Fibroblast of the conjunctiva (primary cell): Measurements from ENCODE around the gene MAJIN.
"Not testable (repeated sequence)": the region's sequence is repeated elsewhere in the genome, so short reads cannot be mapped to it uniquely, and the experiment has no call there.

ENCODE experiments used
- DNase-seq: peaks from one replicate; pipeline ENCODE4 v3.0.0-alpha.2; 2010; ENCODE audit warnings: low read depth

Gene MAJIN

DNA sequence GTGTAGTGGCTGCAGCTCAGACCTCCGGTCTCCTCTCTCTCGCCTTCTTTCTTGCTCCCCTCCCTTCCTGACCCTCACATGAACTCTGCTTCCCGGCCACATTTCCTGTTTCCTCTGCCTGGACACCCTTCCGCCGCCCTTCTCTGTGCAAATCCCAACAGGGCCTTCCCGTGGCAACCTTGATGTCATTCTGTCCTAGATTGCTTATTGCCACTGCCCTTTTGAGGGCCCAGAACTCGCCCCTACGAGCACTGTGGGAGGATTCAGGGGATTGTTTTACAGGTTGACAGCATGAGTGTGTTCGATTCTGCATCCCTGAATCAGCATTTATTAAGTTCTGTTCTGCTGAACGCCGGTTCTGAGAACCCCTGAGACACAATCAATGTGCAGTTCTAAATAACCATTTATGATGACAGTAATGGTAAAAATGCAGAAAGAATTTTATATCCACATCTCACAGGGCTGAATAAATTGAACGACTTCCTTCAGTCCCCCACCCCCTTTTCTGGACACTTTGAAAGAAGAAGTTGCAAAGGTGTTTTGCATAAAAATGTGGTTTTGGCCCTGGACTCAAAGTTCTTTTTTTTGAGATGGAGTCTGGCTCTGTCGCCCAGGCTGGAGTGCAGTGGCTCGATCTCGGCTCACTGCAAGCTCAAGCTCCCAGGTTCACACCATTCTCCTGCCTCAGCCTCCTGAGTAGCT lies 18.5 kb upstream of the MAJIN start:
- DNase-seq, result no peak

DNA sequence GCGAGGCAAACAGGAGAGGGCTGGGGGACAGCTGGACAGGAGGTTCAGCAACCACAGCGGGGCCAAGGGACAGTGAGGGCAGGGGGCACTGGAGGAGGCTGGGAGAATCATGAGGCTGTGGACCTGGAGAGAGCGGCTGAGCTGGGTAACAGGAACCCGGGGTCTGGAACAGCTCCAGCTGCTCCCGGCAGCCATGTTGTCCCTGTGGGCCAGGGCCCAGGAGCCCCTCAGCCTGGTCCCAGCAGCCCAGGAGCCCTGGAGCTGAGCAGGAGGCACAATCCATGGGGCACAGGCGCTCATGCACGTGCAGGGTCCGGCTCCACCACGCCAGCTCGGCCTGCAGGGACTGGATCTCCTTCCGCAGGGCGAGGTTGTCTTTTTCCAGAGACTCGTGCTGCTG lies 17.5 kb upstream of the MAJIN start:
- no peak for DNase-seq

DNA sequence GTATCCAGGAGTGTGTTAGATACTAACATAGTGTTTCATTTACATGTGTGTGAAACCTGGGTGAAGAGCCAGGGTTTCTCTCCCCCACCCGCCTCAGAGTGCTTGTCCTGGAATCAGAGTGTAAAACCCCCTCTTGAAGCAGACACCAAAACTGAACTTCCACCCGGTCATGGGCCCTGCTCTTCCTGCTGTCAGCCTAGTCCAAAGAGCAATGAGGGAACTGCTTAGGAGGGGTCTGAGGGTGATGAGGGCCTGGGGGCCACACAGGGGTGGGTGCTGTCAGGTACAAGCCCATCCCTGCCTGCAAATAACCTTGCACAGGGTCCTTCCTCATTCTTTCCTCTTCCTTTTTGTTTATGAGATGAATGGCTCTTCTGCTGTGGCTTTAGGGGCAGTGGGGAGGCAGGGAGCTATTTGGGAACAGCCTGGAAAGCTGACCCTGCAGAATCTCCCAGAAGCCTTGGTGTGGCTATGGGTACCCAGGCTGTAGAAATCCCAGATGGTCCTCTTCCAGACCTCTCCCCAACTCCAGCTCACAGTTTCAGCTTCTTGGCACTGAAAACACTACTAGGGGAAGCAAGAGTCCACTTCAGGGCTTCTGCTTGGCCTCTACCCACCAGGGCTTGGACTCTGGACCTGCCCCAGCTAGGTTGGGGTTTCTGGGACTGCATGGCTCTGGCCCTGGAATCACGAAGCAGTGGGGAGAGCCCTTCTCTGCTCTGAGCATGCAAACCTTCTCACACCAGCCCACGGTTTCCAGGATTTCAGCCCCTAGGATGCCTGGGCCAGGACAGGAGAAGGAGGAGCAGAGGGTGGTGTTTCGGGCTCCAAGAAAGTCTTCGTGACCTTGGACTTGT lies 16.3 kb upstream of the MAJIN start:
- no peak for DNase-seq

DNA sequence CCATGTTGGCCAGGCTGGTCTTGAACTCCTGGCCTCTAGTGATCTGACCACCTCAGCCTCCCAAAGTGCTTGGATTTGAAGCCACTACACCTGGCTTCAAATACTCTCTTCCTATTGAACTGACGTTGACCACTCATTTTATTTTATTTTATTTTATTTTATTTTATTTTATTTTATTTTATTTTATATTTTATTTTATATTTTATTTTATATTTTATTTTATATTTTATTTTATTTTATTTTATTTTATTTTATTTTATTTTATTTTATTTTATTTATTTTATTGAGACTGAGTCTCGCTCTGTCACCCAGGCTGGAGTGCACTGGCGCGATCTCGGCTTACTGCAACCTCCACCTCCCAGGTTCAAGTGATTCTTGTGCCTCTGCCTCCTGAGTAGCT lies 11.4 kb upstream of the MAJIN start:
- DNase-seq, result not testable (repeated sequence)

DNA sequence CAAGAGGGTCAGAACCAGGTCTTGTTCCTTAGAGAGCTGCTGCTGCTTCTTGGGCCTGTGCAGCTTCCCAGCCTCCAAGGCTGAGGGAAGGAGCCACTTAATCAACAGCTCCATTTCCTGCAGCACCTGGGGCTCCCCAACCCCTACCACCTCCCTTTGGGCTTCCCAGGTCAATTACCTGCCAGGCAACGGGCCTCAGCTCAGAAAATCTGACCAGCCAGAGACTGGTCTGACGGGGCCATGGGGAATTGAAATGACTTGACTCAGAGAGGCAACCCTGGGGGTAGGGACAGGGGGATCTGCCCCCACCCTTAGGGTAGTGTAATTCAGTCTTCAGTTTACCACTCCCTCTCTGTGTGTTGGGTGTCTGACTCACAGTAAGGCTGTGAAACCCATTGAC lies 4.7 kb upstream of the MAJIN start:
- DNase-seq, result no peak

DNA sequence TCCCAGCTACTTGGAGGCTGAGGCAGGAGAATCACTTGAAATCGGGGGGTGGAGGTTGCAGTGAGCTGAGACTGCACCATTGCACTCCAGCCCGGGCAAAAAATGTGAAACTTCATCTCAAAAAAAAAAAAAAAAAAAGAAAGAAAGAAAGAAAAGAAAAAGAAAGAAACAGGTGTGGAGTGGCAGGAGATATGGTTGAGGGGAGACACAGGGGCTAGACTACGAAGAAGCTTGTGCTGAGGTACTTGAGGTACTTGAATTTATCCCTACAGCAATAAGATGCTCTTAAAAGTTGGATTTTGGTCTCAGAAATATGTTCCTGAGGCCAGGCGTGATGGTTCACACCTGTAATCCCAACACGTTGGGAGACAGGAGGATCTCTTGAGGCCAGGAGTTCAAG lies 2.2 kb upstream of the MAJIN start:
- DNase-seq, result no peak

DNA sequence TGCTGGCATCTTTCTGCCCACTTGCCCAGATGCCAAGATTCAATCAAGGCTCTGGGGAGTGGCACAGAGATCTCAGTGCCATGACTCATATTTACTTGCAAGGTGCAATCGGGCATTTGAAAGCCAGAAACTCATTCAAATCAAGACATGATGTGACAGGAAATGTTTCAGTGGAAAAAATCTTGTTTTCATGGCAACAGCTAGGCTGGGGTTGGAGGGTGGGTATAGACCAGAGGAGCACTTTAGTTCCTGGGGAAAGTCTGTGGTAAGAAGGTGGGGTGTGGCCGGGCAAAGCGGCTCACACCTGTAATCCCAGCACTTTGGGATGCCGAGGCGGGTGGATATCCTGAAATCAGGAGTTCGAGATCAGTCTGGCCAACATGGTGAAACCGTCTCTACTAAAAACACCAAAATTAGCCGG lies 1.2 kb downstream of the MAJIN start:
- no peak for DNase-seq

DNA sequence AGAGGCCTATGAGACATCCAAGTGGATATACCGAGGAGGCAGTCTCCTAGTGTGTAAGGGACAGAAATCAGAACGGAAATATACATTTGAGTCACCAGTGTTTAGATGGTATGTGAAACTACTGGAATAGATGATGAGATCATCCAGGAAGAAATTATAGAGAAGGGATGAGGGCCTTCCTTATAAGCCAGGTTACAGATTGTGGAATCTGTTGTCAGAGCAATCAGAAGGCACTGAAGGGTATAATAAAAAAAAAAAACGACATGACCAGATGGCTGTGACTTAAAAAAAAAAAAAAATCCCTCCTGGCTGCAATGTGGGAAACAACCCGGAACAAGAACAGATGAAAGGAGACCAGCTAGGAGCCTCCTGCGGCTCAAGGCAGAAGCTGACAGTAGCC lies 2.7 kb downstream of the MAJIN start:
- no peak for DNase-seq

DNA sequence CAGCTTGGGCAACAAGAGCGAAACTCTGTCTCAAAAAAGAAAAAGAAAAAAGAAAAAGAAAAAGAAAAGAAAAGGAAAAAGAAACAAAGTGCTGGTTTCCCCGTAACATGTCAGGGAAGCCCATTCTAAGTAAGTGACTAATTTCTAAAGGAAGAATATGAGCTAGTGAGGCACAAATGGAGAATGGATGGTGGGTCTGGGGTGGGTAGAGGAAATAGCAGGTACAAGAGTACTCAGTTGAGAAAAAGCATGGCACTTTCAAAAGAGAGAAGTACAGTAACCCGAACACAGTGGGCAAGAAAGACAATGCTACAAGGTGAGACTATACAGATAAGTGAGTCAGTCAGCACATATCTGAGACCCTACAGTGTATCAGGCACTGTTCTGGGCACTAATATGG lies 4.5 kb downstream of the MAJIN start:
- DNase-seq, result no peak

DNA sequence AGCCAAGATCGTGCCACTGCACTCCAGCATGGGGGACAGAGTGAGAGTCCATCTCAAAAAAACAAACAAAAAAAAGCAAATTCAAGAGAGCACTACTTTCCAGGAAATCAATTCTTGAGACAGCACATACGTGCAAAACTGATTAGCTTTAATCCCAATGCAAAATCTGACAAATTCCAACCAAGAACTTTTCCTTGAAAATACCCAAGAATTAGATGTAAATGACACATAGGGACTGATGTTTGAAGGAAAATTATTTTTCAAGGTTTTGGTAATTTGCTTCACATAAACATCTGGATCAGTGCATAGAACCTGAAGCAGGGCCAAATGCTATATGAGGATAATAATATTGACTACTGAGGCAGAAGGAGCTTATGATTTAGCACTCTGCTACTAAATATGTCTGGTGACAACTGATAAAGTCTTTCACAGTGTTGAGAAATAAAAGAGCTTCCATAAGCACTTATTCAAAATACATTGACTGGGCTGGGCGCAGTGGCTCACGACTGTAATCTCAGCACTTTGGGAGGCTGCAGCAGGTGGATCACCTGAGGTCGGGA lies 8.8 kb downstream of the MAJIN start:
- DNase-seq, result no peak

DNA sequence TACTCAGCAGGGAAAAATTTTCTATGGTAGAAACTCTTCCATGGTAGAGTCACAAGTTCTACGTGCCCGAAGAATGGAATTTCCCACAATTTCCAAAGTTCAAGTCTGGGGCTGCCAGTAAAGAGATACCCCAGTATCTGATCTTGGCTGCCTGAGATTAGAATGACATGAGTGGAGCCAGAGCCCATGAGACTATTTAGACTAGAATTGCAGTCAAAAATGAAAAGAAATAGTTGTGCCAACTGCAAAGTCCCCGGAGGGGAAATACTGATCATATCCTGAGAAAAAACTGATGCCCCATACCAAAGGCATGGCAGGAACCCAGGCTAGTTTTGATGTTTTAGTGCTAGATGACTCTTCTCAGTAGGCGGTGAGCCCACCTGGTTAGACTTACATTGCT lies 11.2 kb downstream of the MAJIN start:
- no peak for DNase-seq

DNA sequence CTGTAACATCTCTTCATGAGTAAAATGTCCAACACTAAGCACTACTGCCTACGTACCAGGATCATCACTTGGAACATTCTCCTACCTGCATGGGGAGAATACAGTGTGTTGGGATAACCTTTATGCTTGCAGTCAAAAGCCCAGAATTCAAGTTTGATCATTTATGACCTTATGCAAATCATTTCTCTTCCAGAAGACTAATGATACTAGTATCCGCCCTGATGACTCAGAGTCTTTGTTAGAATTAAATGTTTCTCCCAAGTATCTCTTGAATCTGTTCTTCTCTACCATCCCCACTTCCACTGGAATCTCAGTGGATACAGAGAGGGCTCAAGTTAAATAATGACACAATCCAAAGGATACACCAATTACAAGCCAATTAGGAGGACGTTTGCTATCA lies 12.4 kb downstream of the MAJIN start:
- no peak for DNase-seq

DNA sequence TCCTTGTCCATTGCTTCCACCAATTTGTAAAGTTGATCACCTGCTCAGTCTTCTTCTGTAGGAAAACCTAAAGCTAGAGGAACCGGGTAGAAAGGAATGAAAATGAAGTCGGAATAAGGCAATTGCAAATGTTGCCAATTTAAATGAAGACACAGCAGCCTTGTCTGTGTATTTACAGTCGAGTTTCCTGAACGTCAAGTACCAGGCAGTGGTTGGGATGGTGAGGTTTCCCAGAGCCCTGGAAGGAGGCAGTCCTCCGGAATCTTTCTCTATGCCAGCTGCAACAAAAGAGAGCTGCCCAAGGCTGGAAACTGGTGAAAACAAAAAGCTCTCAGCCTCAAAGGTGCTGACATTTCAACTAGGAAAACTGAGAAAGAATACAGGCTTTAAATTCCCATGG lies 17.7 kb downstream of the MAJIN start:
- DNase-seq, result no peak

DNA sequence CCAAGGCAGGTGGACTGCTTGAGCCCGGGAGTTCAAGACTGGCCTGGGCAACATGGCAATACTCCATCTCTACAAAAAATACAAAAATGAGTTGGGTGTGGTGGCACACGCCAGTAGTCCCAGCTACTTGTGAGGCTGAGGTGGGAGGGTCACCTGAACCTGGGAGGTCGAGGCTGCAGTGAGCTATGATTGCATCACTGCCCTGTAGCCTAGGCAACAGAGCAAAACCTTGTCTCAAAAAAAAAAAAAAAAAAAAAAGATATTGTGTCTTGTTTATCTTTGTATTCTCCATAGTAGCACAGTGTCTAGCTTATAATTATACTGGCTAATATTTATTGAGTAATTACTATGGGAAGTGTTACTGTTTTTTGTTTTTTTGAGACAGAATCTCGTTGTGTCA lies 20.4 kb downstream of the MAJIN start:
- DNase-seq, result no peak

DNA sequence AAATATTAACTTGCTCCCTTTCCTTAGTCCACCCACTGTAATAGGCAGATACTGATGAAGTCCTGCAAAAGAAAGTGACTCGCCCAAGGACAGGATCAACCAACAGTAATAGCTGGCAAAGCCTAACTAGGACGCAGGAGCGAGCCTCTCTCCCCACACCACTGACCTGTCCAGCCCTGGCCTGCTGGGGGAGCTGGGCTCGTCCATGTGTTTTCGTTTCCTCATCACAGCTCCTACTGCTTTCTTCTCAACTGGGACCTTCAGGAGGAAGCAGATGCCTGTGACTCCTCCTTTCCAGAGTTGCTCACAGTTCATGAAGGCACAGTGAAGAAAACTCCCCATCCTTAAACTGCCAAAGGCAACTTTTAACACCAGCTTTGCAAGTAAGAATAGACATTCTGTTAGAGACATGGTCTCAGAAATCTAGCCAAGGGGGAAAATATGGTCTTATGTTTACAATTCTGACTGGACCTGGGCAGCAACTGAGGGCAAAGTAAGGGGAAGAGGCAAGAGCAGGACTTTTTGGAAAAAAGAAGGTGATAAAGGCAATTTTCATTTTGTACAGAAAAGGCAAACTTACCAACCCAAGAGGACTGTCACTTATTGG lies 24.6 kb downstream of the MAJIN start:
- no peak for DNase-seq

DNA sequence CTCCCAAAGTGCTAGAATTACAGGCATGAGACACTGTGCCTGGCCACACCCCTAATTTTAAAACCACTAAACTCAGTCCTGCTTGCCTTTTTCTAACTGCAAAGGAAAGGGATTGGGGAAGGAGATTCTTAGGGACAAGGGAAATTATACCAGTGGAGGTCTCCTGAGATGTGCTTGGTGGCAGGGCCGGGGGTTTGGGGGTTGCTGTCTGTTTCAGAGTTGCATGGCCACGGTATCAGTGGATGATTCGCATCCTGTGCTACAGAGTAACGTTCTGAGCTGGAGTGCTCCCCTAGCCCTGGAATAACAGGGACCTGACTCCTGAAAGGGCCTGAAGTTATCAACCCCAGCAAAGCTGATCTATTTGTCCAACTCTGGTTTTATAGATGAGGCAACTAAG lies 35.4 kb downstream of the MAJIN start:
- no peak for DNase-seq

DNA sequence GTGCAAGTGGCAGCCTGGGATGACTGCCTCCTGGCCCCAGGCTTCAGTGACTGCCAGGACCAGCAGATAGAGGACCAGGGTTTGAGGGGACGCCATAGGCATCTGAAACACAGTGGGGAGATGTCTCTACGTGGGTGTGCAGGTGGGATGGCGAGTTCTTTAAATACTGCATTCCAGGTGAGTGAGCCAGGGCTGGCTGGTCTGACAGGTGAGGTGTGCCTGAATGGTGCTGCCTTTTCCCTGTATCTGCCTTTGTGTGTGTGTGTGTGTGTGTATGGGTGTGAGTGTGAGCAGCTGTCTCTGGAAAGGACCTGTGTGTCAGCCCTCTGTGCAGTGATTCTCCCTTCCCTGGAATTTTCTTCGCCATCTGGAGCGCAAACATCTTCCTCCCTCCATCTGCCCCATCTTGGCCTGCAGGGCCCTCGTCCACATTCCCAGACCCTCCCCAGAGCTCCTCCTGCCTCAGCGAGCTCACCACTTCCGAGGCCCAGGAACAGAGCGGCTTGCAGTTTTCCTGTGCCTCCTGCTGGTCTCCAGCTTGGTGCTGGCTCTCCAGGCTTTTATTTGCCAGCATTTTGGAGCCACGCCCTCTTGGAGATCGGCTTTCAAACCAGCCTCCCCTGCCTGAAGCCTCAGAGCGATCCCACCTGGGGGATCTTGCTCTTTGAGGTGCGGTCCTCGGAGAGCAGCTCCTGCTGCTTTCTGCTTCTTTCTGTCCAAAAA lies 36.4 kb downstream of the MAJIN start, which contains the start of gene GPHA2:
Gene GPHA2, minus strand, starts transcription at position 535 of the 723 bp plus-strand sequence. Its CDS starts 433 bp downstream, at position 102.
- no peak for DNase-seq

DNA sequence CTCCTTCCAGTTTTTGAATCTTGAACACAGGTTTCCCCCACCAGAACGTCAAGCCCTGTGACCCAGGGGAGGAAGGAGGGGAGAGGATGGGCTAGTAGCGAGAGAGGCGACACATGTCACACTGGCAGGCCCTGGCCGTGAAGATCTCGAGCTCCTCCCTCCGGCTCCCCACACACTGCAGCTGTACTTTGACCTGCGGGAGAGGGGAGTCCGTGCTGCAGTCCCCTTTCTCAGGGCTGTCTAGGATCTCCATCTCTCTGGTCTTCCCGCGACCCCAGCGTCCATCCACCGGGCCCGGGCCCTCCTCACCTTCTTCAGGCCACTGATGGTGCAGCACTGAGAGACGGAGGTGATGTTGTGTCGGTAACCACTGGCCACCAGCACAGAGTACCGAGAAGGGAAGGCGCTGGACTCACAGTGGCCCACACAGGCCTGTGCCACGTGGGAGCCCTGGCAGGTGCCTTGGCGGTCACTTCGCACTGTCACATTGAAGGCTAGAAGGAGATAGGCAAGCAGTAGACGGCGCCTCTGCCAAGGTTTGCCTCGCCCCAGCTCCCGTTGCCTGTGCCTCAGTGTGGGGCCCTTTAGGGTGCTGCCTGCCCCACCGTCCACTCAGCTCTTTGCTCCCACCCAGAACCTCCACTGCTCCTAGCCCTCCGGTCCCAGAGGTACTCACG lies 37.1 kb downstream of the MAJIN start:
- no peak for DNase-seq

DNA sequence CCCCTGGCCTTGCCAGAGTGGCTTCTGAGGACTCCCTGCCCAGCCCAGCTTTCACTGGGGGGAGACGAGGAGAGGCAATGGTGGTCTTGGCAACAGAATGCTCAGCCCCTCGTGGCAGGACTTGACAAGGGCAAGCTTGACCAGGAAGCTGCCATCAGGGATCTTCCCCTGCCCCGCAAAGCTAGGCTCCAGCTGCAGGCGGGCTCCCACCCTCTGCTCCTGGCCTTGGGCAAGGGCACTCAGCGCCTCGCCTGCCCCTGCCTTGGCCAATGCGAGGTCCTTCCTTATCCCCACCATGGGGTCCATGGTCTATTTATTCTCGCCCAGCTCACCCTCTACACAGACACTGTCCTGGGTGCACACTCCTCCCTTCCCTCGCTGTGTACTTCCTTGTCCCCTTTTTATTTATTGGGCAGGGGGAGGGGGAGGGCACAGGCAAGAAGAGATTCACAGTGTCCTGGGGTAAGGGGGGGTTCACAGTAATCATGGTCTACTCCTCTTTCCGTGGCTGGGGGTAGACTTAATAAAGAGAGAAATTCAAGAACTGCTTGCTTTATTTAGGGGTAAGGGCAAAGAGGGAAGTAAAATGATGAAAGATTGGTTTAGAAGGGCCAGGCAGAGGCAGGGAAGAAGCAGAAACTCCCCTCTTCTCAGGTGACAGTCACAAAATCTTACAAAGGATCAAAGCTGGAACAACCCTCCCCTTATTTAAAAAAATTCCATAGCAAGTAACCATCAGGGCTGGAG lies 37.8 kb downstream of the MAJIN start:
- no peak for DNase-seq

DNA sequence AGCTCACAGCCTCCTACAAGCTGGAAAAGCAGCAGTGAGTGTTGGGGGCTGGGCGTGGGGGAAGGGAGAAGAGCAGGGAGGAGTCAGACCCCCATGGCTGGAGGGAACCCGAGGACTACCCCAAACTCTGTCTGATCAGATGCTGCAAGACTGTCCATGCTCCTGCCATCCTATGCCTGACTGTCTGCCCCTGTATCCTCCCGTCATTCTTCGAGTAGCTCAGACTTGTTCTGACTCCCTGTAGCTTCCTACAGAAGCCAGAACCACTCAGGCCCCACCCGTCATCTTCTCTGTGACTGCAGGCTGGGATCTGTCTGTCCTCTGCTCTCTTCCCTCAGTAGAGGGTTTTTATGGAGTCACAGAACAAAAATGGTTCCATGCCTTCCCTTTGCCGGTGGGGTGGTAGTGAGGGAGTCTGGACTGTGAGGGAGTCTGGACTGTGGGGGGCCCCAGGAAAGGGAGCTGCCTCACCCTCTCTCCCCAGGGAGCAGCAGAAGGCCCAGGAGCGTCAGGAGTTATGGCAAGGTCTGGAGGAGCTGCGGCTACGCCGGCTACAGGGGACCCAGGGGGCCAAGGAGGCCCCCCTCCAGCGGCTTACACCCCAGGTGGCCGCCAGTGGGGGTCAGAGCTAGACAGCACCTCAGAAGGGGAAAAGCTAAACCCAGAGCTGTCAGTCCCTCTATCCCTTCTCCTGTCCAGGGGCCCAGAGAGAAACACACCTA lies 38.5 kb downstream of the MAJIN start:
- no peak for DNase-seq
